PFSK-1 (cell line): ENCODE results near the gene AKAP6.

Source experiments
- POLR2AphosphoS5 ChIP-seq: IDR thresholded peaks from 2 replicates; pipeline ENCODE4 v1.6.1; 2012; ENCODE audit warnings: low read depth, mild to moderate bottlenecking, control low read depth, low read length, moderate library complexity
- TAF1 ChIP-seq: IDR thresholded peaks from 2 replicates; pipeline ENCODE4 v1.6.1; 2012; ENCODE audit warnings: low read length, control low read depth, borderline replicate concordance; ENCODE audit not compliant: insufficient read depth

- no peak for TF ChIP-seq POLR2AphosphoS5
- no peak for TF ChIP-seq TAF1
Observed at GRCh38 chr14:32473464-32473855, 144.4 kb downstream of the AKAP6 start.
